Suprapubic skin (tissue), 4 donors: ENCODE results near the gene OGG1.

Source experiments
- CTCF ChIP-seq, 2 donors: fragments of 200-600 bp in 1 of 2; fragments of 450-650 bp in 1 of 2; sonication (generic) in 1 of 2; IDR thresholded peaks; one replicate each; pipeline ENCODE4 v1.5.1; 2016 to 2019; ENCODE audit warnings: antibody characterized with exemption in 2 of 2, mild to moderate bottlenecking in 1 of 2, moderate library complexity in 1 of 2
- POLR2A ChIP-seq, 2 donors: fragments of 450-650 bp; IDR thresholded peaks; one replicate each; pipeline ENCODE4 v1.6.1; 2017; ENCODE audit warnings: antibody characterized with exemption in 2 of 2, mild to moderate bottlenecking in 2 of 2, moderate library complexity in 2 of 2
- POLR2AphosphoS5 ChIP-seq, 3 donors: sonication (generic); formaldehyde crosslinking; IDR thresholded peaks; one replicate each; pipeline ENCODE4 v1.6.1; 2017; ENCODE audit warnings: antibody characterized with exemption in 3 of 3

GRCh38 chr3:9727041-9727595 is 22.6 kb upstream of the OGG1 start:
- TF ChIP-seq CTCF (IDR thresholded peaks at IDR 0.05) (no peak), POLR2A (IDR thresholded peaks at IDR 0.05) (no peak), POLR2AphosphoS5 (IDR thresholded peaks at IDR 0.05) (no peak)
